B cell (primary cell): ENCODE measurements around the gene SYT14. TPM values are rescaled to one million over a fixed set of nuclear protein-coding genes. Genes with fewer than 3 reads are reported as not detected.

Source experiments
- ATAC-seq: fragments of 200-7000 bp; cut with Tn5 transposase; one replicate; pipeline ENCODE4 v1.10.0; 2021; ENCODE audit warnings: low read depth, mild to moderate bottlenecking, moderate number of reproducible peaks, moderate library complexity
- CTCF ChIA-PET: fragments of 350-600 bp; sonication (Branson Sonifier 250); formaldehyde crosslinking; loops from one replicate; lab custom pipeline; 2021; ENCODE audit warnings: antibody characterized with exemption, inconsistent platforms; lab: Charles Lee
- POLR2A ChIA-PET: fragments of 350-600 bp; sonication (Branson Sonifier 250); formaldehyde crosslinking; loops from one replicate; lab custom pipeline; 2021; ENCODE audit warnings: antibody characterized with exemption; lab: Charles Lee
- DNase-seq: peaks from one replicate; pipeline ENCODE4 v3.0.0; 2013
- H2AFZ ChIP-seq: 2 replicates; pipeline ENCODE4 v1.6.1; 2012; ENCODE audit warnings: mild to moderate bottlenecking, low read depth, low read length; ENCODE audit not compliant: insufficient read depth, poor library complexity, severe bottlenecking
- H3K27ac ChIP-seq, 2 donors: 1 replicate in 1 of 2; 2 replicates in 1 of 2; pipeline ENCODE4 v1.5.1; 2012 to 2013; ENCODE audit warnings: low read length in 2 of 2, mild to moderate bottlenecking in 2 of 2, moderate library complexity in 1 of 2
- H3K27me3 ChIP-seq, 4 experiments: fragments of 200-600 bp in 1 of 4; sonication (generic) in 1 of 4; replicated peaks in 1 of 4; 1 replicate in 2 of 4; 2 replicates in 2 of 4; pipeline versions ENCODE4 v1.6.1 to v1.7.0; 2013 to 2016; ENCODE audit warnings: low read length in 3 of 4, mild to moderate bottlenecking in 2 of 4, mixed read lengths in 1 of 4, moderate library complexity in 1 of 4; ENCODE audit not compliant: insufficient read depth in 4 of 4, control insufficient read depth in 3 of 4; ENCODE audit errors: control extremely low read depth in 1 of 4
- H3K36me3 ChIP-seq, 2 experiments: replicated peaks in 1 of 2; 1 replicate in 1 of 2; 2 replicates in 1 of 2; pipeline versions ENCODE4 v1.6.1 to v1.7.1; 2013; ENCODE audit warnings: low read length in 1 of 2; ENCODE audit not compliant: insufficient read depth in 2 of 2, control insufficient read depth in 1 of 2; ENCODE audit errors: control extremely low read depth in 1 of 2, extremely low read depth in 1 of 2
- H3K4me1 ChIP-seq, 2 donors: fragments of 200-600 bp in 1 of 2; sonication (generic) in 1 of 2; 1 replicate in 1 of 2; 2 replicates in 1 of 2; pipeline versions ENCODE4 v1.5.1 to v1.6.1; 2013 to 2017; ENCODE audit warnings: low read length in 2 of 2; ENCODE audit not compliant: control insufficient read depth in 2 of 2, insufficient read depth in 2 of 2
- H3K4me2 ChIP-seq: replicated peaks from 2 replicates; pipeline ENCODE3; 2012; ENCODE audit warnings: mild to moderate bottlenecking, low read depth, low read length; ENCODE audit not compliant: poor library complexity, severe bottlenecking
- H3K4me3 ChIP-seq, 5 experiments: fragments of 200-600 bp in 1 of 5; sonication (generic) in 1 of 5; 1 replicate in 3 of 5; 2 replicates in 2 of 5; pipeline versions ENCODE4 v1.5.1 to v1.7.0; 2011 to 2016; ENCODE audit warnings: low read length in 4 of 5, mild to moderate bottlenecking in 4 of 5, low read depth in 2 of 5, control low read depth in 1 of 5, moderate library complexity in 1 of 5; ENCODE audit not compliant: insufficient read depth in 1 of 5; ENCODE audit errors: control extremely low read depth in 1 of 5, extremely low read depth in 1 of 5
- H3K79me2 ChIP-seq: fragments of 200-600 bp; sonication (generic); one replicate; pipeline ENCODE4 v1.6.0; 2016; ENCODE audit warnings: low read length; ENCODE audit not compliant: control insufficient read depth, insufficient read depth
- H3K9ac ChIP-seq: fragments of 200-600 bp; sonication (generic); 2 replicates; pipeline ENCODE4 v1.6.1; 2017; ENCODE audit warnings: mild to moderate bottlenecking, low read length, moderate library complexity
- H3K9me3 ChIP-seq, 3 donors: one replicate each; pipeline versions ENCODE4 v1.6.1 to v1.7.1; 2013; ENCODE audit warnings: low read length in 2 of 3; ENCODE audit not compliant: control insufficient read depth in 2 of 3, insufficient read depth in 1 of 3; ENCODE audit errors: control extremely low read depth in 1 of 3
- H4K20me1 ChIP-seq: 2 replicates; pipeline ENCODE4 v1.6.0; 2012; ENCODE audit warnings: mild to moderate bottlenecking, low read length; ENCODE audit not compliant: insufficient read depth, control insufficient read depth, poor library complexity, severe bottlenecking
- H3K27ac Mint-ChIP-seq: one replicate; pipeline ENCODE4 v1.8.0; 2021; ENCODE audit warnings: mixed read lengths
- H3K27me3 Mint-ChIP-seq: one replicate; pipeline ENCODE4 v1.8.0; 2021; ENCODE audit warnings: mixed read lengths
- H3K4me1 Mint-ChIP-seq: one replicate; pipeline ENCODE4 v1.8.0; 2021; ENCODE audit warnings: mixed read lengths
- H3K4me3 Mint-ChIP-seq: one replicate; pipeline ENCODE4 v1.8.0; 2021; ENCODE audit warnings: mixed read lengths
- H3K9me3 Mint-ChIP-seq: one replicate; pipeline ENCODE4 v1.8.0; 2022; ENCODE audit warnings: mixed read lengths; ENCODE audit not compliant: insufficient read depth
- CTCF ChIP-seq: fragments of 200-600 bp; IDR thresholded peaks from one replicate; pipeline ENCODE4 v1.8.0; 2022; ENCODE audit warnings: antibody characterized with exemption, mild to moderate bottlenecking
- EZH2 ChIP-seq: IDR thresholded peaks from 2 replicates; pipeline ENCODE4 v1.6.1; 2012; ENCODE audit warnings: borderline replicate concordance, low read depth, mild to moderate bottlenecking, moderate library complexity, low read length; ENCODE audit not compliant: insufficient read depth, poor library complexity, severe bottlenecking
- WGBS: methylation state at CpG from one replicate; pipeline ENCODE4 v1.1.5; 2013; ENCODE audit warnings: missing lambda C conversion rate; ENCODE audit not compliant: insufficient coverage; 5-methylcytosine and 5-hydroxymethylcytosine counted together
- intact Hi-C: fragments of 100-400 bp; cut with micrococcal nuclease; formaldehyde crosslinking; loops from one replicate; pipeline ENCODE4 v1.10.0; 2022
- polyA plus RNA-seq: library from polyadenylated mRNA; depleted of rRNA; stranded (reverse); fragments of >200 nt; gene quantifications from 2 replicates; pipeline ENCODE4 v1.2.3, GENCODE V29; 2012
- total RNA-seq, 2 donors: library from RNA; stranded (reverse); fragments of 120-200 nt in 1 of 2; gene quantifications; 1 replicate in 1 of 2; 2 replicates in 1 of 2; pipeline versions ENCODE4 v1.2.3 to v1.2.4, GENCODE V29; 2013 to 2022

Gene SYT14
- total and polyA plus RNA-seq, 2 donors (not counting 1 experiment from before 2014, with no cell fraction given) = not detected

DNA sequence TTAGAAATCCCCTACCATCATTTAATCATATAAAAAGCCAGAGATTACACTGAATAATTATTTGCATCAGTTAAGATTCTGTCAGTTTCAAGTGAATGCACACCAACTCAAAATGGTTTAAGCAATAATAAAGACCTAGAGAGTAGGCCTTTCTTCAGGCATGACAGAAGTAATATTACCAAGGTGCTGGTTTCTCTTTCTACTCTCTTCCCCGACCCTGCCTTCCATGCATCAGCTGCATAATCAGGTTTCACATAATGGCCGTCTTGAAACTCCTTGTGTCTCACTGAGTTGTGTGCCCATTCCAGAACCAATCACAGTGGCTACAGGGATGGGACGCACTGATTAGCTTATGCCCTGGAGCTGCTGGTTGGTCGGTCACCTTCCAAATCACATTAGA is 191.1 kb downstream of the SYT14 start:
- Histone ChIP-seq H4K20me1 (no peaks in the 10 kb centered on the region), H3K4me1 (no peaks in the 10 kb centered on the region), H2AFZ (no peak overlapping the region), H3K9ac (no peak overlapping the region), H3K4me2 (no peak overlapping the region), H3K4me3 (no peak overlapping the region), H3K36me3 (no peaks in the 10 kb centered on the region), H3K9me3 (peaks cover 0 to 4% (median 0%) of the 10 kb centered on the region in 3 donors), H3K27me3 (no peaks in the 10 kb centered on the region), H3K79me2 (no peaks in the 10 kb centered on the region), H3K27ac (no peak overlapping the region)
- no peak for ATAC-seq
- no peak for DNase-seq
- 45% methylated on average over 1 of the region's 4 CpGs for WGBS
- CTCF ChIA-PET = interaction anchor here (0.6 kb wide), 1 partner anchor 305 kb away, joined by 3 read pairs; no protein-coding TSS in a partner anchor
- intact Hi-C loops = no loop called here
- H3K27me3 Mint-ChIP-seq = peaks cover 6% of the 10 kb centered on the region
- TF ChIP-seq EZH2 = no peak
- no peak for TF ChIP-seq CTCF
- no peaks in the 10 kb centered on the region for H3K4me1 Mint-ChIP-seq
- no peak overlapping the region for H3K27ac Mint-ChIP-seq
- no peak overlapping the region for H3K4me3 Mint-ChIP-seq
- H3K9me3 Mint-ChIP-seq = no peaks in the 10 kb centered on the region
- POLR2A ChIA-PET = no interaction called here

DNA sequence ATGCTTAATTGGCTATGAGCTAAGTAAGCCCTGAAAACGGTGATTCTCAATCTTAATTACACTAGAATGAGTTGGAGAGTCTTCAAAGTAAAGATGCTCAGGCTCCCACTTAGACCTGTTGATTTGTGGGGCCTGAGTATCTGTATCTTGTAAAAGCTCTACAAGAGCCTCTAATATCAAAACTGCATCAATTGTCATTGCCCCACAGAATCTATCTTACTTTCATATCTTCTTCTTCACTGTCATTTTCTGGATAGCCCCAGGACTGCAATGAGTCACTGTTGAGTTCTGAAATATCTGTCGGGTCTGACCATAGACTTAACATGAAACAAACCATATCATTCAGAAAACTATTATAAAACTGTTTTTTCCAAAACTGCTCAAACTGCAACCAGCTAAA is 191.7 kb downstream of the SYT14 start:
- Mint-ChIP-seq H3K4me3 (no peak overlapping the region), H3K27ac (no peak overlapping the region), H3K4me1 (no peaks in the 10 kb centered on the region), H3K9me3 (no peaks in the 10 kb centered on the region), H3K27me3 (peaks cover 3% of the 10 kb centered on the region)
- POLR2A ChIA-PET = no interaction called here
- Histone ChIP-seq H3K4me2 (no peak overlapping the region), H3K4me1 (no peaks in the 10 kb centered on the region), H3K79me2 (no peaks in the 10 kb centered on the region), H4K20me1 (no peaks in the 10 kb centered on the region), H3K27ac (no peak overlapping the region), H3K4me3 (no peak overlapping the region), H3K36me3 (no peaks in the 10 kb centered on the region), H3K9ac (no peak overlapping the region), H3K27me3 (no peaks in the 10 kb centered on the region), H2AFZ (no peak overlapping the region), H3K9me3 (peaks cover 0 to 4% (median 0%) of the 10 kb centered on the region in 3 donors)
- TF ChIP-seq EZH2 (no peak), CTCF (no peak)
- intact Hi-C loops = no loop called here
- DNase-seq = no peak
- WGBS = 75% methylated on average over 1 of the region's 2 CpGs
- CTCF ChIA-PET = no interaction called here
- no peak for ATAC-seq
